ENCODE results near the gene STX1B. TPM values are rescaled to one million over a fixed set of nuclear protein-coding genes. Genes with fewer than 3 reads are reported as not detected.

Gene STX1B
- total RNA-seq, 1 donor from 2014 or later, result not detected

Small RNA genes within 50 kb of the gene (small RNA-seq; reads per million reads assigned to genes)
- not detected for gene AC135048.1

Other genes starting within 250 kb of the STX1B start
- 1.6 TPM for gene CFAP119, start 248.6 kb downstream of the STX1B start, total RNA-seq
- 50.6 TPM for gene RNF40, start 248.3 kb downstream of the STX1B start, total RNA-seq
- gene ZNF629, start 223.4 kb downstream of the STX1B start, total RNA-seq, result 5.7 TPM
- gene BCL7C, start 116.6 kb downstream of the STX1B start, total RNA-seq, result 29.7 TPM
- gene CTF1, start 114.0 kb downstream of the STX1B start, total RNA-seq, result 0.52 TPM
- 5.2 TPM for gene FBXL19, start 87.1 kb downstream of the STX1B start, total RNA-seq
- 9.4 TPM for gene ORAI3, start 61.6 kb downstream of the STX1B start, total RNA-seq
- gene SETD1A, start 52.9 kb downstream of the STX1B start, total RNA-seq, result 3.7 TPM
- 12.5 TPM for gene HSD3B7, start 25.4 kb downstream of the STX1B start, total RNA-seq
- gene STX4, start 22.9 kb upstream of the STX1B start, total RNA-seq, result 19.3 TPM
- 5.7 TPM for gene ZNF668, start 63.6 kb upstream of the STX1B start, total RNA-seq
- gene ZNF646, start 63.8 kb upstream of the STX1B start, total RNA-seq, result 9.4 TPM
- 2.6 TPM for gene PRSS53, start 78.3 kb upstream of the STX1B start, total RNA-seq
- 34.4 TPM for gene VKORC1, start 84.2 kb upstream of the STX1B start, total RNA-seq
- 8.9 TPM for gene BCKDK, start 97.7 kb upstream of the STX1B start, total RNA-seq
- gene KAT8, start 107.0 kb upstream of the STX1B start, total RNA-seq, result 43.3 TPM
- not detected for gene PRSS8, start 125.1 kb upstream of the STX1B start, total RNA-seq
- 0.52 TPM for gene PRSS36, start 139.4 kb upstream of the STX1B start, total RNA-seq
- gene FUS, start 169.5 kb upstream of the STX1B start, total RNA-seq, result 40.2 TPM
- gene PYCARD, start 192.1 kb upstream of the STX1B start, total RNA-seq, result 27.1 TPM
- 45.4 TPM for gene TRIM72, start 203.5 kb upstream of the STX1B start, total RNA-seq
- gene PYDC1, start 206.5 kb upstream of the STX1B start, total RNA-seq, result not detected
- gene ITGAM, start 249.3 kb upstream of the STX1B start, total RNA-seq, result 8.4 TPM